ENCODE data around the gene POLDIP2. TPM values are rescaled to one million over a fixed set of nuclear protein-coding genes. Genes with fewer than 3 reads are reported as not detected.

Gene POLDIP2
- total RNA-seq, 1 donor from 2014 or later = 44.4 TPM

- Histone ChIP-seq H3K9me3 (ENCODE audit: control insufficient read depth in 3 of 3, low read length in 3 of 3) (no peaks in the 10 kb centered on the region), H3K36me3 (ENCODE audit: control insufficient read depth in 3 of 3, insufficient read depth in 3 of 3, low read length in 3 of 3) (no peaks in the 10 kb centered on the region), H3K4me3 (ENCODE audit: low read length in 3 of 3) (peak overlapping the region in 1 of 3 donors; percentile 83), H3K27me3 (ENCODE audit: control insufficient read depth in 3 of 3, insufficient read depth in 3 of 3, low read length in 3 of 3) (no peaks in the 10 kb centered on the region), H3K4me1 (ENCODE audit: control insufficient read depth in 3 of 3, insufficient read depth in 3 of 3, low read length in 3 of 3) (peaks cover 16 to 25% (median 18%) of the 10 kb centered on the region in 3 donors), H3K9ac (ENCODE audit: low read depth in 1 of 3, low read length in 3 of 3) (no peak overlapping the region), H3K27ac (ENCODE audit: low read depth, low read length) (no peak overlapping the region)
Measured at GRCh38 chr17:28320215-28321061, 36.9 kb downstream of the POLDIP2 start.

- Histone ChIP-seq H3K9me3 (ENCODE audit: control insufficient read depth in 3 of 3, low read length in 3 of 3) (no peaks in the 10 kb centered on the region), H3K4me1 (ENCODE audit: control insufficient read depth in 3 of 3, insufficient read depth in 3 of 3, low read length in 3 of 3) (peaks cover 16 to 25% (median 18%) of the 10 kb centered on the region in 3 donors), H3K27me3 (ENCODE audit: control insufficient read depth in 3 of 3, insufficient read depth in 3 of 3, low read length in 3 of 3) (no peaks in the 10 kb centered on the region), H3K9ac (ENCODE audit: low read depth in 1 of 3, low read length in 3 of 3) (peak overlapping the region; percentile 84 to 90 (median 86)), H3K36me3 (ENCODE audit: control insufficient read depth in 3 of 3, insufficient read depth in 3 of 3, low read length in 3 of 3) (no peaks in the 10 kb centered on the region), H3K4me3 (ENCODE audit: low read length in 3 of 3) (peak overlapping the region; percentile 83 to 90 (median 84)), H3K27ac (ENCODE audit: low read depth, low read length) (peak overlapping the region; percentile 85)
Measured at GRCh38 chr17:28319598-28319935, 37.8 kb downstream of the POLDIP2 start.

GRCh38 chr17:28318759-28319597 lies 38.3 kb downstream of the POLDIP2 start, which contains the start of gene TMEM97:
Gene TMEM97 (plus strand): TSS chr17:28319200. CDS start chr17:28319240, 40 bp downstream.
- Histone ChIP-seq H3K9me3 (ENCODE audit: control insufficient read depth in 3 of 3, low read length in 3 of 3) (no peaks in the 10 kb centered on the region), H3K4me1 (ENCODE audit: control insufficient read depth in 3 of 3, insufficient read depth in 3 of 3, low read length in 3 of 3) (peaks cover 16 to 25% (median 18%) of the 10 kb centered on the region in 3 donors), H3K27me3 (ENCODE audit: control insufficient read depth in 3 of 3, insufficient read depth in 3 of 3, low read length in 3 of 3) (no peaks in the 10 kb centered on the region), H3K36me3 (ENCODE audit: control insufficient read depth in 3 of 3, insufficient read depth in 3 of 3, low read length in 3 of 3) (no peaks in the 10 kb centered on the region), H3K27ac (ENCODE audit: low read depth, low read length) (peak within 1 kb of the TSS; percentile 85), H3K9ac (ENCODE audit: low read depth in 1 of 3, low read length in 3 of 3) (peak within 1 kb of the TSS; percentile 84 to 90 (median 86)), H3K4me3 (ENCODE audit: low read length in 3 of 3) (peak within 1 kb of the TSS; percentile 83 to 90 (median 84))

GRCh38 chr17:28317966-28318758 lies 39.2 kb downstream of the POLDIP2 start:
- peak overlapping the region; percentile 78 to 90 (median 83) for H3K4me3 ChIP-seq (ENCODE audit: low read length in 3 of 3)
- no peaks in the 10 kb centered on the region for H3K9me3 ChIP-seq (ENCODE audit: control insufficient read depth in 3 of 3, low read length in 3 of 3)
- no peaks in the 10 kb centered on the region for H3K27me3 ChIP-seq (ENCODE audit: control insufficient read depth in 3 of 3, insufficient read depth in 3 of 3, low read length in 3 of 3)
- H3K9ac ChIP-seq (ENCODE audit: low read depth in 1 of 3, low read length in 3 of 3) = peak overlapping the region; percentile 45 to 90 (median 61)
- no peaks in the 10 kb centered on the region for H3K36me3 ChIP-seq (ENCODE audit: control insufficient read depth in 3 of 3, insufficient read depth in 3 of 3, low read length in 3 of 3)
- H3K4me1 ChIP-seq (ENCODE audit: control insufficient read depth in 3 of 3, insufficient read depth in 3 of 3, low read length in 3 of 3) = peaks cover 16 to 25% (median 18%) of the 10 kb centered on the region in 3 donors
- peak overlapping the region; percentile 47 for H3K27ac ChIP-seq (ENCODE audit: low read depth, low read length)

- Histone ChIP-seq H3K27me3 (ENCODE audit: control insufficient read depth in 3 of 3, insufficient read depth in 3 of 3, low read length in 3 of 3) (no peaks in the 10 kb centered on the region), H3K36me3 (ENCODE audit: control insufficient read depth in 3 of 3, insufficient read depth in 3 of 3, low read length in 3 of 3) (no peaks in the 10 kb centered on the region), H3K9me3 (ENCODE audit: control insufficient read depth in 3 of 3, low read length in 3 of 3) (no peaks in the 10 kb centered on the region), H3K4me1 (ENCODE audit: control insufficient read depth in 3 of 3, insufficient read depth in 3 of 3, low read length in 3 of 3) (peaks cover 16 to 25% (median 18%) of the 10 kb centered on the region in 3 donors), H3K27ac (ENCODE audit: low read depth, low read length) (no peak overlapping the region), H3K4me3 (ENCODE audit: low read length in 3 of 3) (no peak overlapping the region), H3K9ac (ENCODE audit: low read depth in 1 of 3, low read length in 3 of 3) (peak overlapping the region in 2 of 3 donors; percentile 61 to 90)
Measured at GRCh38 chr17:28317099-28317965, 40.0 kb downstream of the POLDIP2 start.

GRCh38 chr17:28315846-28316705 lies 41.3 kb downstream of the POLDIP2 start:
- H3K36me3 ChIP-seq (ENCODE audit: control insufficient read depth in 3 of 3, insufficient read depth in 3 of 3, low read length in 3 of 3) = no peaks in the 10 kb centered on the region
- no peak overlapping the region for H3K9ac ChIP-seq (ENCODE audit: low read depth in 1 of 3, low read length in 3 of 3)
- H3K27me3 ChIP-seq (ENCODE audit: control insufficient read depth in 3 of 3, insufficient read depth in 3 of 3, low read length in 3 of 3) = no peaks in the 10 kb centered on the region

GRCh38 chr17:28313841-28314240 lies 43.5 kb downstream of the POLDIP2 start:
- peaks cover 9 to 11% (median 9%) of the 10 kb centered on the region in 3 donors for H3K4me1 ChIP-seq (ENCODE audit: control insufficient read depth in 3 of 3, insufficient read depth in 3 of 3, low read length in 3 of 3)
- H3K36me3 ChIP-seq (ENCODE audit: control insufficient read depth in 3 of 3, insufficient read depth in 3 of 3, low read length in 3 of 3) = no peaks in the 10 kb centered on the region
- no peaks in the 10 kb centered on the region for H3K27me3 ChIP-seq (ENCODE audit: control insufficient read depth in 3 of 3, insufficient read depth in 3 of 3, low read length in 3 of 3)
- no peaks in the 10 kb centered on the region for H3K9me3 ChIP-seq (ENCODE audit: control insufficient read depth in 3 of 3, low read length in 3 of 3)
- H3K27ac ChIP-seq (ENCODE audit: low read depth, low read length) = no peak overlapping the region
- no peak overlapping the region for H3K4me3 ChIP-seq (ENCODE audit: low read length in 3 of 3)
- H3K9ac ChIP-seq (ENCODE audit: low read depth in 1 of 3, low read length in 3 of 3) = no peak overlapping the region

More at GRCh38 chr17:28315846-28316705, 41.3 kb downstream of the POLDIP2 start:
- H3K4me1 ChIP-seq (ENCODE audit: control insufficient read depth in 3 of 3, insufficient read depth in 3 of 3, low read length in 3 of 3) = peaks cover 16 to 25% (median 18%) of the 10 kb centered on the region in 3 donors
- no peak overlapping the region for H3K4me3 ChIP-seq (ENCODE audit: low read length in 3 of 3)
- no peak overlapping the region for H3K27ac ChIP-seq (ENCODE audit: low read depth, low read length)
- H3K9me3 ChIP-seq (ENCODE audit: control insufficient read depth in 3 of 3, low read length in 3 of 3) = no peaks in the 10 kb centered on the region

GRCh38 chr17:28306954-28307401 lies 50.3 kb downstream of the POLDIP2 start:
- no peaks in the 10 kb centered on the region for H3K9me3 ChIP-seq (ENCODE audit: control insufficient read depth in 3 of 3, low read length in 3 of 3)
- H3K27me3 ChIP-seq (ENCODE audit: control insufficient read depth in 3 of 3, insufficient read depth in 3 of 3, low read length in 3 of 3) = peaks cover 3 to 19% (median 10%) of the 10 kb centered on the region in 3 donors

More at GRCh38 chr17:28306954-28307401, 50.3 kb downstream of the POLDIP2 start:
- no peaks in the 10 kb centered on the region for H3K36me3 ChIP-seq (ENCODE audit: control insufficient read depth in 3 of 3, insufficient read depth in 3 of 3, low read length in 3 of 3)
- H3K4me1 ChIP-seq (ENCODE audit: control insufficient read depth in 3 of 3, insufficient read depth in 3 of 3, low read length in 3 of 3) = no peaks in the 10 kb centered on the region
- no peak overlapping the region for H3K4me3 ChIP-seq (ENCODE audit: low read length in 3 of 3)
- no peak overlapping the region for H3K9ac ChIP-seq (ENCODE audit: low read depth in 1 of 3, low read length in 3 of 3)
- H3K27ac ChIP-seq (ENCODE audit: low read depth, low read length) = no peak overlapping the region

Measured in skeletal muscle tissue (tissue), 4 donors.